ENCODE measurements around the gene SLC22A5.
"Not testable (repeated sequence)": the region's sequence is repeated elsewhere in the genome, so short reads cannot be mapped to it uniquely, and the experiment has no call there.

DNA sequence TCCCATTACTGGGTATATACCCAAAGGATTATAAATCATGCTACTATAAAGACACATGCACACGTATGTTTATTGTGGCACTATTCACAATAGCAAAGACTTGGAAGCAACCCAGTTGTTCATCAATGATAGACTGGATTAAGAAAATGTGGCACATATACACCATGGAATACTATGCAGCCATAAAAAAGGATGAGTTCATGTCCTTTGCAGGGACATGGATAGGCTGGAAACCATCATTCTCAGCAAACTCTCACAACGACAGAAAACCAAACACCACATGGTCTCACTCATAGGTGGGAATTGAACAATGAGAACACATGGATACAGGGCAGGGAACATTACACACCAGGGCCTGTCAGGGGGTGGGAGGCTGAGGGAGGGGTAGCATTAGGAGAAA, 34.5 kb downstream of the SLC22A5 start:
- TF ChIP-seq, protein P1, sequence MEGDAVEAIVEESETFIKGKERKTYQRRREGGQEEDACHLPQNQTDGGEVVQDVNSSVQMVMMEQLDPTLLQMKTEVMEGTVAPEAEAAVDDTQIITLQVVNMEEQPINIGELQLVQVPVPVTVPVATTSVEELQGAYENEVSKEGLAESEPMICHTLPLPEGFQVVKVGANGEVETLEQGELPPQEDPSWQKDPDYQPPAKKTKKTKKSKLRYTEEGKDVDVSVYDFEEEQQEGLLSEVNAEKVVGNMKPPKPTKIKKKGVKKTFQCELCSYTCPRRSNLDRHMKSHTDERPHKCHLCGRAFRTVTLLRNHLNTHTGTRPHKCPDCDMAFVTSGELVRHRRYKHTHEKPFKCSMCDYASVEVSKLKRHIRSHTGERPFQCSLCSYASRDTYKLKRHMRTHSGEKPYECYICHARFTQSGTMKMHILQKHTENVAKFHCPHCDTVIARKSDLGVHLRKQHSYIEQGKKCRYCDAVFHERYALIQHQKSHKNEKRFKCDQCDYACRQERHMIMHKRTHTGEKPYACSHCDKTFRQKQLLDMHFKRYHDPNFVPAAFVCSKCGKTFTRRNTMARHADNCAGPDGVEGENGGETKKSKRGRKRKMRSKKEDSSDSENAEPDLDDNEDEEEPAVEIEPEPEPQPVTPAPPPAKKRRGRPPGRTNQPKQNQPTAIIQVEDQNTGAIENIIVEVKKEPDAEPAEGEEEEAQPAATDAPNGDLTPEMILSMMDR (IDR thresholded peaks at IDR 0.05; ENCODE audit: low read depth, low read length, poor library complexity, severe bottlenecking), result not testable (repeated sequence)
- TF ChIP-seq EZH2phosphoT487 (IDR thresholded peaks at IDR 0.05; ENCODE audit: borderline replicate concordance, low read length), result not testable (repeated sequence)
